ENCODE measurements around the gene EHMT1.
"Not testable (repeated sequence)": the region's sequence is repeated elsewhere in the genome, so short reads cannot be mapped to it uniquely, and the experiment has no call there.

The EHMT1 gene

GRCh38 chr9:137619240-137620047 is 639 bp downstream of the EHMT1 start:
- Histone ChIP-seq H3K36me3 (ENCODE audit: insufficient read depth, low read length) (peaks cover 19% of the 10 kb centered on the region), H3K9ac (ENCODE audit: insufficient read length) (peak overlapping the region; percentile 94), H3K9me3 (ENCODE audit: low read depth, low read length) (no peaks in the 10 kb centered on the region), H3K4me3 (peak overlapping the region; percentile 99), H3K27ac (peak overlapping the region; percentile 34)
- no peak for DNase-seq (ENCODE audit: low read depth, low spot score)
- TF ChIP-seq FOXP2 (optimal IDR thresholded peaks at IDR 0.05; ENCODE audit: control extremely low read depth, extremely low read length, insufficient read depth): no peak

GRCh38 chr9:137620048-137620405 is 1.2 kb downstream of the EHMT1 start:
- peak overlapping the region; percentile 94 for H3K9ac ChIP-seq (ENCODE audit: insufficient read length)
- DNase-seq (ENCODE audit: low read depth, low spot score): no peak
- no peak for TF ChIP-seq EZH2 (IDR thresholded peaks at IDR 0.05)
- no peak for TF ChIP-seq POLR2AphosphoS5 (IDR thresholded peaks at IDR 0.05; ENCODE audit: borderline replicate concordance, low read depth, low read length)
- TF ChIP-seq FOXP2 (optimal IDR thresholded peaks at IDR 0.05; ENCODE audit: control extremely low read depth, extremely low read length, insufficient read depth): no peak
- H3K27ac ChIP-seq: peak overlapping the region; percentile 34; the same call in 1 of the 2 replicates
- peak overlapping the region; percentile 99 for H3K4me3 ChIP-seq
- peaks cover 19% of the 10 kb centered on the region for H3K36me3 ChIP-seq (ENCODE audit: insufficient read depth, low read length)
- H3K9me3 ChIP-seq (ENCODE audit: low read depth, low read length): no peaks in the 10 kb centered on the region

GRCh38 chr9:137620581-137620980 is 1.8 kb downstream of the EHMT1 start:
- Histone ChIP-seq H3K4me3 (no peak overlapping the region), H3K36me3 (ENCODE audit: insufficient read depth, low read length) (peaks cover 14% of the 10 kb centered on the region), H3K9ac (ENCODE audit: insufficient read length) (no peak overlapping the region), H3K27ac (no peak overlapping the region), H3K9me3 (ENCODE audit: low read depth, low read length) (no peaks in the 10 kb centered on the region)
- no peak for DNase-seq (ENCODE audit: low read depth, low spot score)
- TF ChIP-seq POLR2AphosphoS5 (IDR thresholded peaks at IDR 0.05; ENCODE audit: borderline replicate concordance, low read depth, low read length): no peak
- TF ChIP-seq EZH2 (IDR thresholded peaks at IDR 0.05): no peak
- TF ChIP-seq FOXP2 (optimal IDR thresholded peaks at IDR 0.05; ENCODE audit: control extremely low read depth, extremely low read length, insufficient read depth): no peak

GRCh38 chr9:137621131-137621757 is 2.4 kb downstream of the EHMT1 start:
- H3K9me3 ChIP-seq (ENCODE audit: low read depth, low read length): no peaks in the 10 kb centered on the region
- TF ChIP-seq FOXP2 (optimal IDR thresholded peaks at IDR 0.05; ENCODE audit: control extremely low read depth, extremely low read length, insufficient read depth) (no peak), EZH2 (IDR thresholded peaks at IDR 0.05) (no peak), POLR2AphosphoS5 (IDR thresholded peaks at IDR 0.05; ENCODE audit: borderline replicate concordance, low read depth, low read length) (no peak)
- DNase-seq (ENCODE audit: low read depth, low spot score): no peak
- H3K27ac ChIP-seq: no peak overlapping the region
- peaks cover 12% of the 10 kb centered on the region for H3K36me3 ChIP-seq (ENCODE audit: insufficient read depth, low read length)
- no peak overlapping the region for H3K4me3 ChIP-seq
- no peak overlapping the region for H3K9ac ChIP-seq (ENCODE audit: insufficient read length)

- not testable (repeated sequence) for H3K9ac ChIP-seq (ENCODE audit: insufficient read length); H3K9me3 ChIP-seq (ENCODE audit: low read depth, low read length); H3K36me3 ChIP-seq (ENCODE audit: insufficient read depth, low read length); H3K4me3 ChIP-seq; H3K27ac ChIP-seq; DNase-seq (ENCODE audit: low read depth, low spot score)
Measured at GRCh38 chr9:137622211-137622610, 3.4 kb downstream of the EHMT1 start.

- no peak overlapping the region for H3K4me3 ChIP-seq
- H3K27ac ChIP-seq: no peak overlapping the region
- H3K36me3 ChIP-seq (ENCODE audit: insufficient read depth, low read length): peaks cover under 1% of the 10 kb centered on the region
- no peaks in the 10 kb centered on the region for H3K9me3 ChIP-seq (ENCODE audit: low read depth, low read length)
- DNase-seq (ENCODE audit: low read depth, low spot score): no peak
- TF ChIP-seq FOXP2 (optimal IDR thresholded peaks at IDR 0.05; ENCODE audit: control extremely low read depth, extremely low read length, insufficient read depth): no peak
- no peak for TF ChIP-seq EZH2 (IDR thresholded peaks at IDR 0.05)
- TF ChIP-seq POLR2AphosphoS5 (IDR thresholded peaks at IDR 0.05; ENCODE audit: borderline replicate concordance, low read depth, low read length): no peak
- H3K9ac ChIP-seq (ENCODE audit: insufficient read length): no peak overlapping the region
Measured at GRCh38 chr9:137626464-137626863, 7.7 kb downstream of the EHMT1 start.

- DNase-seq (ENCODE audit: low read depth, low spot score); H3K4me3 ChIP-seq; H3K27ac ChIP-seq; H3K9me3 ChIP-seq (ENCODE audit: low read depth, low read length); H3K36me3 ChIP-seq (ENCODE audit: insufficient read depth, low read length); H3K9ac ChIP-seq (ENCODE audit: insufficient read length): not testable (repeated sequence)
Measured at GRCh38 chr9:137627406-137627805, 8.6 kb downstream of the EHMT1 start.

- no peak for DNase-seq (ENCODE audit: low read depth, low spot score)
- Histone ChIP-seq H3K36me3 (ENCODE audit: insufficient read depth, low read length) (no peaks in the 10 kb centered on the region), H3K27ac (no peak overlapping the region), H3K4me3 (no peak overlapping the region), H3K9ac (ENCODE audit: insufficient read length) (no peak overlapping the region), H3K9me3 (ENCODE audit: low read depth, low read length) (no peaks in the 10 kb centered on the region)
- TF ChIP-seq FOXP2 (optimal IDR thresholded peaks at IDR 0.05; ENCODE audit: control extremely low read depth, extremely low read length, insufficient read depth) (no peak), EZH2 (IDR thresholded peaks at IDR 0.05) (no peak), POLR2AphosphoS5 (IDR thresholded peaks at IDR 0.05; ENCODE audit: borderline replicate concordance, low read depth, low read length) (no peak)
Measured at GRCh38 chr9:137630126-137630525, 11.3 kb downstream of the EHMT1 start.

- Histone ChIP-seq H3K36me3 (ENCODE audit: insufficient read depth, low read length) (no peaks in the 10 kb centered on the region), H3K4me3 (no peak overlapping the region), H3K9me3 (ENCODE audit: low read depth, low read length) (no peaks in the 10 kb centered on the region), H3K27ac (no peak overlapping the region), H3K9ac (ENCODE audit: insufficient read length) (no peak overlapping the region)
- DNase-seq (ENCODE audit: low read depth, low spot score): no peak
- TF ChIP-seq POLR2AphosphoS5 (IDR thresholded peaks at IDR 0.05; ENCODE audit: borderline replicate concordance, low read depth, low read length) (no peak), FOXP2 (optimal IDR thresholded peaks at IDR 0.05; ENCODE audit: control extremely low read depth, extremely low read length, insufficient read depth) (no peak), EZH2 (IDR thresholded peaks at IDR 0.05) (no peak)
Measured at GRCh38 chr9:137630679-137631078, 11.9 kb downstream of the EHMT1 start.
